Osteoblast (primary cell): Measurements from ENCODE around the gene DBH. TPM values are rescaled to one million over a fixed set of nuclear protein-coding genes. Genes with fewer than 3 reads are reported as not detected.

Source experiments
- DNase-seq: peaks from one replicate; pipeline ENCODE4 v3.0.0; 2011; ENCODE audit warnings: low spot score, mixed read lengths; ENCODE audit not compliant: insufficient read length; ENCODE audit errors: missing footprints
- H2AFZ ChIP-seq: 2 replicates; pipeline ENCODE4 v1.6.0; 2011; ENCODE audit warnings: mild to moderate bottlenecking, low read length
- H3K27ac ChIP-seq: 2 replicates; pipeline ENCODE4 v1.5.1; 2011; ENCODE audit warnings: mild to moderate bottlenecking, low read depth, low read length, moderate library complexity
- H3K27me3 ChIP-seq: 2 replicates; pipeline ENCODE4 v1.6.0; 2012; ENCODE audit warnings: mild to moderate bottlenecking, control low read depth, inconsistent platforms, low read length, moderate library complexity; ENCODE audit not compliant: insufficient read depth
- H3K36me3 ChIP-seq: 2 replicates; pipeline ENCODE4 v1.5.1; 2011; ENCODE audit warnings: mild to moderate bottlenecking, low read length, control low read depth, moderate library complexity; ENCODE audit not compliant: insufficient read depth
- H3K4me1 ChIP-seq: 2 replicates; pipeline ENCODE4 v1.5.1; 2011; ENCODE audit warnings: mild to moderate bottlenecking, low read length, control low read depth, moderate library complexity; ENCODE audit not compliant: insufficient read depth
- H3K4me2 ChIP-seq: 2 replicates; pipeline ENCODE4 v1.6.0; 2011; ENCODE audit warnings: mild to moderate bottlenecking, low read length; ENCODE audit not compliant: insufficient read depth
- H3K4me3 ChIP-seq: fragments of 200-600 bp; sonication (generic); 3 replicates; pipeline ENCODE4 v1.5.1; 2012; ENCODE audit warnings: mild to moderate bottlenecking, low read length, inconsistent platforms; ENCODE audit not compliant: insufficient read depth
- H3K79me2 ChIP-seq: 2 replicates; pipeline ENCODE4 v1.6.0; 2012; ENCODE audit warnings: mild to moderate bottlenecking, low read length, control low read depth, inconsistent platforms; ENCODE audit not compliant: insufficient read depth
- H3K9me3 ChIP-seq: 2 replicates; pipeline ENCODE4 v1.5.1; 2011; ENCODE audit warnings: low read depth, low read length, control low read depth
- H4K20me1 ChIP-seq: 2 replicates; pipeline ENCODE4 v1.6.0; 2012; ENCODE audit warnings: mild to moderate bottlenecking, low read length, control low read depth; ENCODE audit not compliant: insufficient read depth
- CTCF ChIP-seq: IDR thresholded peaks from 2 replicates; pipeline ENCODE4 v1.5.1; 2011; ENCODE audit warnings: mild to moderate bottlenecking, low read depth, low read length, moderate library complexity; ENCODE audit errors: extremely low read depth
- total RNA-seq: library from RNA; depleted of rRNA; stranded (reverse); fragments of >200 nt; gene quantifications from 2 replicates; pipeline ENCODE4 v1.2.3, GENCODE V29; 2012

The DBH gene
- total RNA-seq, 1 donor: not detected

- no peak overlapping the region for H2AFZ ChIP-seq
- H3K36me3 ChIP-seq: no peaks in the 10 kb centered on the region
- no peaks in the 10 kb centered on the region for H3K79me2 ChIP-seq
- no peak overlapping the region for H3K4me2 ChIP-seq
- DNase-seq: no peak
- H3K4me3 ChIP-seq: no peak overlapping the region
- H3K27ac ChIP-seq: no peak overlapping the region
- no peaks in the 10 kb centered on the region for H3K9me3 ChIP-seq
- no peaks in the 10 kb centered on the region for H4K20me1 ChIP-seq
- no peaks in the 10 kb centered on the region for H3K4me1 ChIP-seq
- TF ChIP-seq CTCF: no peak
- no peaks in the 10 kb centered on the region for H3K27me3 ChIP-seq
Observed at GRCh38 chr9:133680976-133681657, 45.0 kb downstream of the DBH start.

- Histone ChIP-seq H3K9me3 (no peaks in the 10 kb centered on the region), H3K36me3 (no peaks in the 10 kb centered on the region), H4K20me1 (no peaks in the 10 kb centered on the region), H3K4me1 (no peaks in the 10 kb centered on the region), H3K79me2 (no peaks in the 10 kb centered on the region), H3K27me3 (no peaks in the 10 kb centered on the region), H2AFZ (no peak overlapping the region), H3K4me2 (no peak overlapping the region), H3K27ac (no peak overlapping the region), H3K4me3 (no peak overlapping the region)
- TF ChIP-seq CTCF: no peak
- no peak for DNase-seq
Observed at GRCh38 chr9:133681658-133682306, 45.6 kb downstream of the DBH start.

GRCh38 chr9:133682818-133683585 is 46.8 kb downstream of the DBH start:
- Histone ChIP-seq H3K27me3 (no peaks in the 10 kb centered on the region), H3K4me2 (no peak overlapping the region), H3K4me3 (no peak overlapping the region), H3K79me2 (no peaks in the 10 kb centered on the region), H4K20me1 (no peaks in the 10 kb centered on the region), H3K36me3 (no peaks in the 10 kb centered on the region), H2AFZ (no peak overlapping the region), H3K27ac (no peak overlapping the region), H3K9me3 (no peaks in the 10 kb centered on the region), H3K4me1 (no peaks in the 10 kb centered on the region)
- TF ChIP-seq CTCF: no peak
- peak; percentile 88 for DNase-seq
